GM23338 (cell line): ENCODE data around the gene TMEM179. TPM values are rescaled to one million over a fixed set of nuclear protein-coding genes. Genes with fewer than 3 reads are reported as not detected.

Experiments
- ATAC-seq: fragments of 200-7000 bp; cut with Tn5 transposase; 3 replicates; pipeline ENCODE4 v1.9.1; 2020
- DNase-seq: peaks from one replicate; pipeline ENCODE4 v3.0.0-alpha.2; 2015; ENCODE audit warnings: low spot score
- H2AFZ ChIP-seq: fragments of 200-600 bp; sonication (generic); 2 replicates; pipeline ENCODE4 v1.8.0; 2016; ENCODE audit warnings: antibody characterized with exemption, mild to moderate bottlenecking, moderate library complexity
- H3F3A ChIP-seq: fragments of 200-600 bp; sonication (generic); replicated peaks from 2 replicates; pipeline ENCODE4 v1.8.0; 2017; ENCODE audit warnings: antibody characterized with exemption, mixed run types, low read depth
- H3K27ac ChIP-seq: fragments of 200-600 bp; sonication (generic); 2 replicates; pipeline ENCODE4 v1.6.1; 2016; ENCODE audit warnings: low read depth
- H3K27me3 ChIP-seq: fragments of 200-600 bp; sonication (generic); 2 replicates; pipeline ENCODE4 v1.8.0; 2016; ENCODE audit warnings: mild to moderate bottlenecking, mixed run types, moderate library complexity; ENCODE audit not compliant: insufficient read depth
- H3K36me3 ChIP-seq: fragments of 200-600 bp; sonication (generic); 2 replicates; pipeline ENCODE4 v1.8.0; 2016; ENCODE audit warnings: mild to moderate bottlenecking; ENCODE audit not compliant: insufficient read depth
- H3K4me1 ChIP-seq: fragments of 200-600 bp; sonication (generic); 2 replicates; pipeline ENCODE4 v1.8.0; 2016; ENCODE audit warnings: mild to moderate bottlenecking, moderate library complexity; ENCODE audit not compliant: insufficient read depth
- H3K4me2 ChIP-seq: fragments of 200-600 bp; sonication (generic); 2 replicates; pipeline ENCODE4 v1.7.1; 2017; ENCODE audit warnings: mixed run types
- H3K4me3 ChIP-seq: fragments of 200-600 bp; sonication (generic); 2 replicates; pipeline ENCODE4 v1.6.1; 2016; ENCODE audit warnings: mixed run types
- H3K79me2 ChIP-seq: fragments of 200-600 bp; sonication (generic); replicated peaks from 2 replicates; pipeline ENCODE4 v1.8.0; 2017; ENCODE audit warnings: mild to moderate bottlenecking; ENCODE audit not compliant: insufficient read depth
- H3K9me2 ChIP-seq: fragments of 200-600 bp; sonication (generic); 2 replicates; pipeline ENCODE4 v1.8.0; 2017; ENCODE audit not compliant: insufficient read depth
- H4K20me1 ChIP-seq: fragments of 200-600 bp; sonication (generic); replicated peaks from 2 replicates; pipeline ENCODE4 v1.8.0; 2017; ENCODE audit warnings: mild to moderate bottlenecking; ENCODE audit not compliant: insufficient read depth
- H3K27ac Mint-ChIP-seq: 2 replicates; pipeline ENCODE4 v1.8.0; 2020; ENCODE audit warnings: inconsistent platforms, mild to moderate bottlenecking, moderate library complexity, mixed read lengths
- H3K27me3 Mint-ChIP-seq: 3 replicates; pipeline ENCODE4 v1.8.0; 2022; ENCODE audit warnings: low read depth, mild to moderate bottlenecking, moderate library complexity, mixed read lengths, inconsistent platforms; ENCODE audit not compliant: insufficient read depth, poor library complexity
- H3K36me3 Mint-ChIP-seq: 3 replicates; pipeline ENCODE4 v1.8.0; 2021; ENCODE audit warnings: low read depth, mild to moderate bottlenecking, inconsistent platforms, moderate library complexity, mixed read lengths
- H3K4me1 Mint-ChIP-seq: 3 replicates; pipeline ENCODE4 v1.8.0; 2020; ENCODE audit warnings: mild to moderate bottlenecking, inconsistent platforms, mixed read lengths
- H3K4me3 Mint-ChIP-seq: 3 replicates; pipeline ENCODE4 v1.8.0; 2021; ENCODE audit warnings: moderate library complexity, mild to moderate bottlenecking, inconsistent platforms, mixed read lengths
- H3K9me3 Mint-ChIP-seq: 3 replicates; pipeline ENCODE4 v1.8.0; 2020; ENCODE audit warnings: moderate library complexity, mild to moderate bottlenecking, inconsistent platforms, mixed read lengths
- CREB1 ChIP-seq: fragments of 250-450 bp; sonication (Bioruptor Pico); IDR thresholded peaks from 2 replicates; pipeline ENCODE4 v1.5.0; 2020; ENCODE audit warnings: low read depth, mild to moderate bottlenecking, moderate library complexity
- EZH2 ChIP-seq: fragments of 200-600 bp; sonication (generic); IDR thresholded peaks from one replicate; pipeline ENCODE4 v1.8.0; 2017; ENCODE audit warnings: antibody characterized with exemption, mild to moderate bottlenecking, low read depth; ENCODE audit not compliant: unreplicated experiment
- REST ChIP-seq: IDR thresholded peaks from one replicate; pipeline ENCODE4 v1.6.1; 2018; ENCODE audit warnings: antibody characterized with exemption; ENCODE audit not compliant: unreplicated experiment
- ZNF331 ChIP-seq: fragments of 250-450 bp; sonication (Bioruptor Pico); IDR thresholded peaks from 2 replicates; pipeline ENCODE4 v1.5.0; 2020; ENCODE audit warnings: low read depth, mild to moderate bottlenecking, moderate library complexity
- polyA plus RNA-seq: library from polyadenylated mRNA; unstranded; fragments of >200 nt; fragmentation: Nextera tagmentation; extraction: Ambion mirVana; gene quantifications from 2 replicates; pipeline ENCODE4 v1.2.1, GENCODE V29; 2016
- total RNA-seq: library from RNA; depleted of rRNA; stranded (reverse); fragments of >200 nt; shearing (Covaris generic); gene quantifications from 2 replicates; pipeline ENCODE4 v1.2.3, GENCODE V29; 2014
- TF ChIP-seq, protein P1 (sequence below): IDR thresholded peaks from 2 replicates; pipeline ENCODE4 v1.6.1; 2016; ENCODE audit warnings: antibody characterized with exemption
- TF ChIP-seq, protein P2 (sequence below), 2 experiments: fragments of 200-600 bp in 1 of 2; sonication (generic) in 1 of 2; conservative IDR thresholded peaks; 2 replicates each; pipeline versions ENCODE4 v1.5.1 to v1.6.1; 2016 to 2017; ENCODE audit warnings: antibody characterized with exemption in 2 of 2, low read depth in 2 of 2, mild to moderate bottlenecking in 2 of 2, moderate library complexity in 1 of 2

The TMEM179 gene
- total and polyA plus RNA-seq, 2 experiments from 2014 or later, result 1.0 to 4.8 TPM

DNA sequence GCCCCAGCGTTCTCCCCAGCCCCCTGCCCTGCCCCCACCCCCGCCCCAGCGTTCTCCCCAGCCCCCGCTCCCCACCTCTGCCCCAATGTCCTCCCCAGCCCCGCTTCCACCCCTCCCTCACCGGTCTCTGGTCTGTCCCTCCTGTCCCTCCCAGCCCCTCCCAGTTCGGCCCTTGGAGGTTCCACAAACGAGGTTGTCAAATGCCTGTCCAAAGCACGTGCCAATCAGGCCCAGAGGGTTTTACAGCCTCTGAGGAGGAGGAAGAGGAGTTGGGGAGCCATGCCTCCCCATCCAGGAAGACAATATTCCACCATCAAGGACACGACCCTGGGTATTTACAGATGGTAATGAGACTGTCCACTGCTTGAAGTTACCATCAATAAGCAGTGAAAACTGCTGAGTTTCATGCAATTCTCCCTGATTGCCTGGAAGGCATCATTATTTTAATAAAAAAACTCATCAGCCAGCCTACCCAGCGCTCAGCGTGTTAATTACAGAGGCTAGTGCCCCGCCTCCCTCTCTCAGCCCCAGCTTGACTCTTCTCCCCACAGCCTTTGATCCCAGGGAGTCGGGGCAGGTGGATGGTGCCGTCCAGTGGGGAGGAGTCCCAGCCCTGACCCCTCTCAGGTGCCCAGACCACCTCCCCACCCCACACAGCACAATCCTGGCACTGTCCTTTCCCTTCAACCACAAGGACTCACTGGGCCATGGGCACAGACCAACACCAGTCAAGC is 55.6 kb downstream of the TMEM179 start:
- no peak overlapping the region for H3K4me3 ChIP-seq
- no peaks in the 10 kb centered on the region for H3K9me2 ChIP-seq
- peak; percentile 14; the same call in 1 of the 3 replicates for ATAC-seq
- Mint-ChIP-seq H3K27ac (no peak overlapping the region), H3K9me3 (no peaks in the 10 kb centered on the region), H3K27me3 (peaks cover 8% of the 10 kb centered on the region), H3K4me1 (peaks cover 14% of the 10 kb centered on the region), H3K4me3 (no peak overlapping the region), H3K36me3 (no peaks in the 10 kb centered on the region)
- no peaks in the 10 kb centered on the region for H3K79me2 ChIP-seq
- no peaks in the 10 kb centered on the region for H3K27me3 ChIP-seq
- no peak overlapping the region for H3K27ac ChIP-seq
- H3K4me2 ChIP-seq, result no peak overlapping the region
- H4K20me1 ChIP-seq, result no peaks in the 10 kb centered on the region
- no peaks in the 10 kb centered on the region for H3K4me1 ChIP-seq
- no peaks in the 10 kb centered on the region for H3K36me3 ChIP-seq
- no peak overlapping the region for H2AFZ ChIP-seq
- no peaks in the 10 kb centered on the region for H3F3A ChIP-seq
- TF ChIP-seq EZH2 (no peak), REST (no peak)
- TF ChIP-seq, protein P1, sequence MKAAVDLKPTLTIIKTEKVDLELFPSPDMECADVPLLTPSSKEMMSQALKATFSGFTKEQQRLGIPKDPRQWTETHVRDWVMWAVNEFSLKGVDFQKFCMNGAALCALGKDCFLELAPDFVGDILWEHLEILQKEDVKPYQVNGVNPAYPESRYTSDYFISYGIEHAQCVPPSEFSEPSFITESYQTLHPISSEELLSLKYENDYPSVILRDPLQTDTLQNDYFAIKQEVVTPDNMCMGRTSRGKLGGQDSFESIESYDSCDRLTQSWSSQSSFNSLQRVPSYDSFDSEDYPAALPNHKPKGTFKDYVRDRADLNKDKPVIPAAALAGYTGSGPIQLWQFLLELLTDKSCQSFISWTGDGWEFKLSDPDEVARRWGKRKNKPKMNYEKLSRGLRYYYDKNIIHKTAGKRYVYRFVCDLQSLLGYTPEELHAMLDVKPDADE, result no peak
- TF ChIP-seq, protein P2, sequence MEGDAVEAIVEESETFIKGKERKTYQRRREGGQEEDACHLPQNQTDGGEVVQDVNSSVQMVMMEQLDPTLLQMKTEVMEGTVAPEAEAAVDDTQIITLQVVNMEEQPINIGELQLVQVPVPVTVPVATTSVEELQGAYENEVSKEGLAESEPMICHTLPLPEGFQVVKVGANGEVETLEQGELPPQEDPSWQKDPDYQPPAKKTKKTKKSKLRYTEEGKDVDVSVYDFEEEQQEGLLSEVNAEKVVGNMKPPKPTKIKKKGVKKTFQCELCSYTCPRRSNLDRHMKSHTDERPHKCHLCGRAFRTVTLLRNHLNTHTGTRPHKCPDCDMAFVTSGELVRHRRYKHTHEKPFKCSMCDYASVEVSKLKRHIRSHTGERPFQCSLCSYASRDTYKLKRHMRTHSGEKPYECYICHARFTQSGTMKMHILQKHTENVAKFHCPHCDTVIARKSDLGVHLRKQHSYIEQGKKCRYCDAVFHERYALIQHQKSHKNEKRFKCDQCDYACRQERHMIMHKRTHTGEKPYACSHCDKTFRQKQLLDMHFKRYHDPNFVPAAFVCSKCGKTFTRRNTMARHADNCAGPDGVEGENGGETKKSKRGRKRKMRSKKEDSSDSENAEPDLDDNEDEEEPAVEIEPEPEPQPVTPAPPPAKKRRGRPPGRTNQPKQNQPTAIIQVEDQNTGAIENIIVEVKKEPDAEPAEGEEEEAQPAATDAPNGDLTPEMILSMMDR (conservative IDR thresholded peaks at IDR 0.05; ENCODE audit: low read depth in 2 of 2), result no peak
- DNase-seq, result no peak

- Mint-ChIP-seq H3K4me3 (no peak overlapping the region), H3K4me1 (peaks cover 14% of the 10 kb centered on the region), H3K27me3 (peaks cover 7% of the 10 kb centered on the region), H3K9me3 (no peaks in the 10 kb centered on the region), H3K27ac (no peak overlapping the region), H3K36me3 (no peaks in the 10 kb centered on the region)
- no peaks in the 10 kb centered on the region for H3K79me2 ChIP-seq
- H2AFZ ChIP-seq, result no peak overlapping the region
- H3K27me3 ChIP-seq, result no peaks in the 10 kb centered on the region
- no peaks in the 10 kb centered on the region for H3F3A ChIP-seq
- no peak overlapping the region for H3K4me2 ChIP-seq
- DNase-seq, result no peak
- no peaks in the 10 kb centered on the region for H4K20me1 ChIP-seq
- H3K4me3 ChIP-seq, result no peak overlapping the region
- H3K36me3 ChIP-seq, result no peaks in the 10 kb centered on the region
- no peak overlapping the region for H3K27ac ChIP-seq
- H3K4me1 ChIP-seq, result no peaks in the 10 kb centered on the region
- ATAC-seq, result no peak
- no peaks in the 10 kb centered on the region for H3K9me2 ChIP-seq
- TF ChIP-seq REST (no peak), EZH2 (no peak), CREB1 (CRISPR knock-in tag) (no peak), ZNF331 (CRISPR knock-in tag) (no peak)
- TF ChIP-seq, protein P1, result no peak
Measured at GRCh38 chr14:104547998-104548700, 56.4 kb downstream of the TMEM179 start.
